GM12801 (cell line): ENCODE measurements around the gene ARHGEF10L.

Experiments
- CTCF ChIP-seq: IDR thresholded peaks from one replicate; pipeline ENCODE4 v1.5.1; 2011; ENCODE audit warnings: control low read depth; ENCODE audit not compliant: insufficient read length; ENCODE audit errors: extremely low read depth

The ARHGEF10L gene

GRCh38 chr1:17577907-17578297, 38.4 kb downstream of the ARHGEF10L start:
- TF ChIP-seq CTCF, result no peak

- no peak for TF ChIP-seq CTCF
These were observed 40.7 kb downstream of the ARHGEF10L start for GRCh38 chr1:17579951-17580939.

- no peak for TF ChIP-seq CTCF
These were observed 42.1 kb downstream of the ARHGEF10L start for GRCh38 chr1:17581389-17582123.

- TF ChIP-seq CTCF, result no peak
These were observed 42.8 kb downstream of the ARHGEF10L start for GRCh38 chr1:17582124-17582774.

GRCh38 chr1:17584539-17584938, 45.0 kb downstream of the ARHGEF10L start:
- no peak for TF ChIP-seq CTCF

GRCh38 chr1:17585266-17585987, 45.9 kb downstream of the ARHGEF10L start:
- no peak for TF ChIP-seq CTCF
